ENCODE measurements around the gene S100A3. TPM values are rescaled to one million over a fixed set of nuclear protein-coding genes. Genes with fewer than 3 reads are reported as not detected.

The S100A3 gene
- polyA plus RNA-seq, 1 of the 3 experiments (the other 2 are of a cell fraction) = 11.8 TPM

DNA sequence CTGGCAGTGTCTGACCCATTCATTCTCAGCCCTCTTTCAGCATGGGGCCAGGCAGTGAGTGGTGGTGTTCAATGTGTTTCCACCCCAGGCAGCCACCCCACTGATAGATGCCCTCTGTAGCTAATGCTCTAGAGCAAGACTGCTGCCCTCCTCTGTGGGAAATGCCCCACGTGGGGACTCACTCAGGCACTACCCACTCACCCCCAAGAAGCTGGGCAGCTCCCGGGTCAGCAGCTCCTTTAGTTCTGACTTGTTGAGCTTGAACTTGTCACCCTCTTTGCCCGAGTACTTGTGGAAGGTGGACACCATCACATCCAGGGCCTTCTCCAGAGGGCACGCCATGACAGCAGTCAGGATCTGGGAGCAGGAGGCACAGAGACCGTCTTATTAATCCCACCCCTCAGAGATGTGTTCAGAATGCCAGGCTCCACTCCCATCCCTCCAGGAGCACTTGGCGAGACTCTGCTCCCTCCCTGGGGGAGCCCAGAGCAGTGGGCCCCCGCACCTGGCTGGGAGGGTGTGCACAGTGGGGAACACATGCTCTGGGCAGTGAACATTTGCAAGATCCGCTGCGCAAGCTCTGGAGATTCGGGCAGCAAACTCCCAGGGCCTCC is 4.5 kb downstream of the S100A3 start:
- peak overlapping the region; percentile 72 to 76 for H3K27ac ChIP-seq (ENCODE audit: low read depth in 2 of 2, low read length in 1 of 2)
- DNase-seq = peak; percentile 13
- no peaks in the 10 kb centered on the region for H4K20me1 ChIP-seq (ENCODE audit: insufficient read depth)
- H3K36me3 ChIP-seq (replicated peaks in 1 of 2; ENCODE audit: control insufficient read depth in 1 of 2, insufficient read depth in 2 of 2, low read length in 1 of 2) = no peaks in the 10 kb centered on the region
- peak overlapping the region; percentile 38; the same call in 1 of the 2 replicates for H3K9ac ChIP-seq
- H3K9me2 ChIP-seq = no peaks in the 10 kb centered on the region
- H3K79me2 ChIP-seq (ENCODE audit: insufficient read depth) = no peaks in the 10 kb centered on the region
- H3F3A ChIP-seq (replicated peaks; ENCODE audit: insufficient read depth) = peaks cover 7% of the 10 kb centered on the region
- WGBS (ENCODE audit: low lambda C conversion rate) = 76% methylated on average over 9 of the region's 10 CpGs
- H3K4me3 ChIP-seq (ENCODE audit: low read depth in 2 of 2, low read length in 1 of 2) = no peak overlapping the region
- POLR2A ChIA-PET = interaction anchor here (1.8 kb wide), 1 partner anchor 9 kb away, joined by 12 read pairs; the partner anchor contains the start of gene S100A6
- H3K4me2 ChIP-seq = peak overlapping the region; percentile 67
- no peaks in the 10 kb centered on the region for H3K9me3 ChIP-seq
- CTCF ChIA-PET = interaction anchor here (0.8 to 11.8 kb wide), 5 partner anchors 8 to 49 kb away, joined by 3 to 62 read pairs (median 4); partner anchors contain the start of gene S100A6
- H3K27me3 ChIP-seq (ENCODE audit: insufficient read depth) = no peaks in the 10 kb centered on the region
- H3K4me1 ChIP-seq (ENCODE audit: control insufficient read depth in 1 of 2, insufficient read depth in 2 of 2, low read depth in 1 of 2, low read length in 1 of 2) = peaks cover 53 to 62% of the 10 kb centered on the region in 2 experiments; a peak in 3 of 4 replicates
- no peak for TF ChIP-seq FOXJ3 (CRISPR knock-in tag; IDR thresholded peaks at IDR 0.05)
- TF ChIP-seq ZBTB33 (IDR thresholded peaks at IDR 0.05; ENCODE audit: borderline replicate concordance, low read depth) = no peak
- no peak for TF ChIP-seq TAF1 (IDR thresholded peaks at IDR 0.05; ENCODE audit: borderline replicate concordance, low read depth, low read length)
- no peak for TF ChIP-seq MXI1 (IDR thresholded peaks at IDR 0.05; ENCODE audit: low read depth, low read length)
- no peak for TF ChIP-seq POLR2AphosphoS5 (IDR thresholded peaks at IDR 0.05; ENCODE audit: low read depth, low read length)
- no peak for TF ChIP-seq CHD2 (IDR thresholded peaks at IDR 0.05; ENCODE audit: low read length, partially characterized antibody)
- no peak for TF ChIP-seq JUND (IDR thresholded peaks at IDR 0.05)
- H2AFZ ChIP-seq (ENCODE audit: low read depth) = peak overlapping the region; percentile 60

DNA sequence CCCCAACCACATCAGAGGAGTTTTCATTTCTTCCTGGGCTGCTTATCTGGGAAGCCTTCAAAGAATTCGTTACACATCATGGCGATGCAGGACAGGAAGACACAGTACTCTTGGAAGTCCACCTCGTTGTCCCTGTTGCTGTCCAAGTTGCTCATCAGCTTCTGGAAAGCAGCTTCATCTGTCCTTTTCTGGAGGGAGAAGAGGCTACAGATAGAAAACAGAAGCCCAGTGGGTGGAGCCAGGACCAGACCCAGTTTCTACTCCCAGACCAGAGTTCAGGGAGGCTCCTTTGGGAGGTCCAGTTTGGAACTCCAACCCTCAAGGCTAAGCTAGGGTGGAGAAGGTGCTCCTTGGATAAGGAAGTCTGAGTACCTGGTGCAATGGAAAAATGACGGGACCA is 5.3 kb downstream of the S100A3 start:
- no peak for TF ChIP-seq RFX5 (IDR thresholded peaks at IDR 0.05; ENCODE audit: low read length)
- no peak for TF ChIP-seq RAD21 (IDR thresholded peaks at IDR 0.05; ENCODE audit: low read length)
- TF ChIP-seq RXRA (IDR thresholded peaks at IDR 0.05; ENCODE audit: borderline replicate concordance, low read depth) = no peak
- no peak for TF ChIP-seq FOXM1 (IDR thresholded peaks at IDR 0.05; ENCODE audit: low read depth)
- TF ChIP-seq FOSL2 (IDR thresholded peaks at IDR 0.05; ENCODE audit: borderline replicate concordance, low read depth) = no peak
- TF ChIP-seq, protein P1, sequence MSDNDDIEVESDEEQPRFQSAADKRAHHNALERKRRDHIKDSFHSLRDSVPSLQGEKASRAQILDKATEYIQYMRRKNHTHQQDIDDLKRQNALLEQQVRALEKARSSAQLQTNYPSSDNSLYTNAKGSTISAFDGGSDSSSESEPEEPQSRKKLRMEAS (IDR thresholded peaks at IDR 0.05; ENCODE audit: low read depth) = no peak
- no peak for TF ChIP-seq ELF1 (IDR thresholded peaks at IDR 0.05)
- no peak for TF ChIP-seq MXI1 (IDR thresholded peaks at IDR 0.05; ENCODE audit: low read depth, low read length)
- TF ChIP-seq EZH2phosphoT487 (IDR thresholded peaks at IDR 0.05; ENCODE audit: borderline replicate concordance, low read depth) = no peak
- TF ChIP-seq GABPA (IDR thresholded peaks at IDR 0.05; ENCODE audit: low read depth) = no peak
- TF ChIP-seq GATA2 (CRISPR knock-in tag; IDR thresholded peaks at IDR 0.05) = no peak
- Histone ChIP-seq H3K36me3 (replicated peaks in 1 of 2; ENCODE audit: control insufficient read depth in 1 of 2, insufficient read depth in 2 of 2, low read length in 1 of 2) (no peaks in the 10 kb centered on the region), H4K20me1 (ENCODE audit: insufficient read depth) (no peaks in the 10 kb centered on the region), H3K4me1 (ENCODE audit: control insufficient read depth in 1 of 2, insufficient read depth in 2 of 2, low read depth in 1 of 2, low read length in 1 of 2) (peaks cover 44 to 54% of the 10 kb centered on the region in 2 experiments; a peak in 3 of 4 replicates), H3K9me2 (no peaks in the 10 kb centered on the region), H3K27ac (ENCODE audit: low read depth in 2 of 2, low read length in 1 of 2) (no peak overlapping the region), H3F3A (replicated peaks; ENCODE audit: insufficient read depth) (peaks cover 11% of the 10 kb centered on the region), H3K4me3 (ENCODE audit: low read depth in 2 of 2, low read length in 1 of 2) (no peak overlapping the region), H3K9ac (no peak overlapping the region), H3K27me3 (ENCODE audit: insufficient read depth) (no peaks in the 10 kb centered on the region), H3K9me3 (no peaks in the 10 kb centered on the region), H2AFZ (ENCODE audit: low read depth) (no peak overlapping the region), H3K4me2 (no peak overlapping the region), H3K79me2 (ENCODE audit: insufficient read depth) (no peaks in the 10 kb centered on the region)
- CTCF ChIA-PET = interaction anchor here (1.0 to 11.8 kb wide), 3 partner anchors 11 to 33 kb away, joined by 3 to 62 read pairs (median 20); no protein-coding TSS in a partner anchor
- WGBS (ENCODE audit: low lambda C conversion rate) = 89% methylated on average over 4 of the region's 4 CpGs
- POLR2A ChIA-PET = no interaction called here
- DNase-seq = no peak
